ENCODE results near the gene L3MBTL1. TPM values are rescaled to one million over a fixed set of nuclear protein-coding genes. Genes with fewer than 3 reads are reported as not detected.

The L3MBTL1 gene
- total RNA-seq, 6 experiments from 2014 or later = 1.2 to 3.2 (median 2.4) TPM

DNA sequence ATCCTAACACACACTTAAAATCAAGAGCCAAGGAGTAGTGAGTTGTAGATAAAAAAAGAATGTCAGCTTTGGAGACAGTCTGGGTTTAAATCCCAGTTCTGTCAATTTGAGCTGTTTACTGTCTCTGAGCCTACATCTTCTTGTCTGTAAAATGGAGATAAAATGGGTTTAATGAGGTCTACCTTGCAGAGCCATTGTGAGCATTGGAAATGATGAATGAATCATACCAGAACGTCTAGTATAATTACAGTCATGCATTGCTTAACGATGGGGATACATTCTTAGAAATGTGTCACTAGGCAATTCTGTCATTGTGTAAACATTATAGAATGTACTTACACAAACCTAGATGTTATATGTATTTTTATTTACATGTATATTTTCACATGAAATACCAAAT, 33.7 kb downstream of the L3MBTL1 start:
- H3K4me1 ChIP-seq = peaks cover 0 to 16% (median 7%) of the 10 kb centered on the region in 4 donors
- H3K27ac ChIP-seq = no peak overlapping the region
- no peak overlapping the region for H3K4me3 ChIP-seq
- no peaks in the 10 kb centered on the region for H3K9me3 ChIP-seq
- 63% methylated on average over 2 of the region's 2 CpGs for whole genome bisulfite sequencing (ENCODE audit: insufficient coverage, low coverage, low lambda C conversion rate, missing lambda C conversion rate)
- H3K36me3 ChIP-seq = no peaks in the 10 kb centered on the region
- TF ChIP-seq, protein P1, sequence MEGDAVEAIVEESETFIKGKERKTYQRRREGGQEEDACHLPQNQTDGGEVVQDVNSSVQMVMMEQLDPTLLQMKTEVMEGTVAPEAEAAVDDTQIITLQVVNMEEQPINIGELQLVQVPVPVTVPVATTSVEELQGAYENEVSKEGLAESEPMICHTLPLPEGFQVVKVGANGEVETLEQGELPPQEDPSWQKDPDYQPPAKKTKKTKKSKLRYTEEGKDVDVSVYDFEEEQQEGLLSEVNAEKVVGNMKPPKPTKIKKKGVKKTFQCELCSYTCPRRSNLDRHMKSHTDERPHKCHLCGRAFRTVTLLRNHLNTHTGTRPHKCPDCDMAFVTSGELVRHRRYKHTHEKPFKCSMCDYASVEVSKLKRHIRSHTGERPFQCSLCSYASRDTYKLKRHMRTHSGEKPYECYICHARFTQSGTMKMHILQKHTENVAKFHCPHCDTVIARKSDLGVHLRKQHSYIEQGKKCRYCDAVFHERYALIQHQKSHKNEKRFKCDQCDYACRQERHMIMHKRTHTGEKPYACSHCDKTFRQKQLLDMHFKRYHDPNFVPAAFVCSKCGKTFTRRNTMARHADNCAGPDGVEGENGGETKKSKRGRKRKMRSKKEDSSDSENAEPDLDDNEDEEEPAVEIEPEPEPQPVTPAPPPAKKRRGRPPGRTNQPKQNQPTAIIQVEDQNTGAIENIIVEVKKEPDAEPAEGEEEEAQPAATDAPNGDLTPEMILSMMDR (IDR thresholded peaks at IDR 0.05) = no peak
- no peak for TF ChIP-seq POLR2A (IDR thresholded peaks at IDR 0.05)
- ATAC-seq = no peak
- intact Hi-C loops (cut with DNase I) = loop anchor here in 1 of 2 donors (10.0 kb wide), 1 partner anchor 124 kb away; the partner anchor contains the start of gene MYBL2
- no peak for DNase-seq
- H3K27me3 ChIP-seq = no peaks in the 10 kb centered on the region

DNA sequence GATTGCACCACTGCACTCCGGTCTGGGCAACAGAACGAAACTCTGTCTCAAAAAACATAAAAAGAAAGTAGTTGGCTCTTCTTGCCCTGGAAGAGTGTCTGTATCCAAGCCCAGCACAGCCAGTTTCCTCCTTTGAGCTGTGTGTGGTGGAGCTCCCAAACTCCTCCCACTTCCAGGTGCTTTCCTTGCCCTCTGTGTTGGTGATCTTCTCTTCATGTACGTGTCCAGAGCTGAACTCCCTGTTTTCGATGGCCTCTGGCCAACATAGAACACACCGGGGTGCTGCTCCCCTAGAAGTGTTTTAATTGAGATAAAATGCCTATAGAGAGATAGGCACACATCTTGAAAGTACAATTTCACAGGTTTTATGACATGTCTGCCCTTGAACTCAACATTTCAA, 34.7 kb downstream of the L3MBTL1 start:
- Histone ChIP-seq H3K9me3 (no peaks in the 10 kb centered on the region), H3K27ac (no peak overlapping the region), H3K27me3 (no peaks in the 10 kb centered on the region), H3K36me3 (no peaks in the 10 kb centered on the region), H3K4me3 (no peak overlapping the region), H3K4me1 (peaks cover 0 to 16% (median 7%) of the 10 kb centered on the region in 4 donors)
- ATAC-seq (no peak), DNase-seq (no peak)
- intact Hi-C loops (cut with DNase I) = loop anchor here in 1 of 2 donors (10.0 kb wide), 1 partner anchor 123 kb away; the partner anchor contains the start of gene MYBL2
- 70% methylated on average over 5 of the region's 5 CpGs for WGBS (ENCODE audit: insufficient coverage, low coverage, low lambda C conversion rate, missing lambda C conversion rate)
- TF ChIP-seq POLR2A (IDR thresholded peaks at IDR 0.05) = no peak
- TF ChIP-seq, protein P1 (IDR thresholded peaks at IDR 0.05) = no peak

DNA sequence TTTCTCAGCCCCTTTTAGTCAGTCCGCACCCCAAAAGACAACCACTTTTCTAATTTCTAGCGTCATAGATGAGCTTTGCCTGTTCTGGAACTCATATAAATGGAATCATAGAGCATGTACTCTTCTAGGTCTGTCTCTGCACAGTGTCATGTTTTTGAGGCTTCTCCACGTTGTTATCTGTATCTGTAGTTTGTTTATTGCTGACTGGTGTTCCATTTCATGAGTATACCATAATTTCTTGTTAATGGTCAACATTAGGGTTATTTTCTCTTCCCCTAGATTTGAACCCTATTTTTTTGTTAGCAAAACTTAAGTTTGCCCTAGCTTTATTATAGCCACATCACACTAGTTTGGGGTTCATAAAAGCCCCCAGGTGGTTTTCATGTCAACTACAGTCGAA, 35.2 kb downstream of the L3MBTL1 start:
- Histone ChIP-seq H3K9me3 (no peaks in the 10 kb centered on the region), H3K27ac (no peak overlapping the region), H3K4me1 (peaks cover 0 to 20% (median 7%) of the 10 kb centered on the region in 4 donors), H3K36me3 (no peaks in the 10 kb centered on the region), H3K4me3 (no peak overlapping the region), H3K27me3 (no peaks in the 10 kb centered on the region)
- 63% methylated on average over 4 of the region's 4 CpGs for WGBS (ENCODE audit: insufficient coverage, low coverage, low lambda C conversion rate, missing lambda C conversion rate)
- DNase-seq (no peak), ATAC-seq (no peak)
- intact Hi-C loops (cut with DNase I) = loop anchor here in 1 of 2 donors (10.0 kb wide), 1 partner anchor 122 kb away; the partner anchor contains the start of gene MYBL2
- TF ChIP-seq, protein P1 (IDR thresholded peaks at IDR 0.05) = no peak
- no peak for TF ChIP-seq POLR2A (IDR thresholded peaks at IDR 0.05)

DNA sequence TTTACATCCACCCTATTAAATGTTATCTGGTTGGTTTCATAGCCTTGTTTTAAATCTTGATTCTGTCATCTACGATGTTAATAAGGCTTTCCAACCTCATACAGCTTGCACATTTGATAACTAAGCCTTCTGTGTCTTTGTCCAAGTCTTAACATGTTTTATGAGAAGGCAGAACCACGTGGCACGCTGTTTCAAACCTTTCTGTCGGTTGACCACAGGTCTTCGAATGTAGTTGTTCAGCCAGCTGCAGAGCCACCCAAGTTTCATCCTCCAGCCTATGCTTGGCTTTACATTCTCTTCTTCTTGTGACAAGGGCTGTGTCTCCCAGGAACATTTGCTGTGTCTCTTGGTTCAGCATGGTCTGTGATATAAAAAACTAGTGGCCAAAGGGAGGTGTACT, 35.6 kb downstream of the L3MBTL1 start:
- WGBS (ENCODE audit: insufficient coverage, low coverage, low lambda C conversion rate, missing lambda C conversion rate) = 83% methylated on average over 5 of the region's 5 CpGs
- DNase-seq = no peak
- no peak overlapping the region for H3K27ac ChIP-seq
- no peaks in the 10 kb centered on the region for H3K36me3 ChIP-seq
- H3K4me3 ChIP-seq = no peak overlapping the region
- H3K4me1 ChIP-seq = peaks cover 0 to 24% (median 8%) of the 10 kb centered on the region in 4 donors
- no peaks in the 10 kb centered on the region for H3K27me3 ChIP-seq
- ATAC-seq = no peak
- H3K9me3 ChIP-seq = no peaks in the 10 kb centered on the region
- TF ChIP-seq POLR2A (IDR thresholded peaks at IDR 0.05) = no peak
- TF ChIP-seq, protein P1 (IDR thresholded peaks at IDR 0.05) = no peak
- intact Hi-C loops (cut with DNase I) = loop anchor here in 1 of 2 donors (10.0 kb wide), 1 partner anchor 122 kb away; the partner anchor contains the start of gene MYBL2

Data from right lobe of liver (tissue), 6 donors.